ENCODE data around the gene PARVA.
"Not testable (repeated sequence)": the region's sequence is repeated elsewhere in the genome, so short reads cannot be mapped to it uniquely, and the experiment has no call there.

DNA sequence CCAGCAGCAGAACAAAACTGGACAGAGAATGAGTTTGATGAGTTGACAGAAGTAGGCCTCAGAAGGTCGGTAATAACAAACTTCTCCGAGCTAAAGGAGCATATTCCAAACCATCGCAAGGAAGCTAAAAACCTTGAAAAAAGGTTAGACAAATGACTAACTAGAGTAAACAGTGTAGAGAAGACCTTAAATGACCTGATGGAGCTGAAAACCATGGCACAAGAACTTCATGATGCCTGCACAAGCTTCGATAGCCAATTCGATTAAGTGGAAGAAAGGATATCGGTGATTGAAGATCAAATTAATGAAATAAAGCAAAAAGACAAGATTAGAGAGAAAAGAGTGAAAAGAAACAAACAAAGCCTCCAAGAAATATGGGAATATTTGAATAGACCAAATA is 10.3 kb upstream of the PARVA start:
- TF ChIP-seq, protein P1, sequence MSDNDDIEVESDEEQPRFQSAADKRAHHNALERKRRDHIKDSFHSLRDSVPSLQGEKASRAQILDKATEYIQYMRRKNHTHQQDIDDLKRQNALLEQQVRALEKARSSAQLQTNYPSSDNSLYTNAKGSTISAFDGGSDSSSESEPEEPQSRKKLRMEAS (IDR thresholded peaks at IDR 0.05; ENCODE audit: low read depth, low read length), result not testable (repeated sequence)
- not testable (repeated sequence) for TF ChIP-seq MYC (IDR thresholded peaks at IDR 0.05; ENCODE audit: low read depth, low read length); POLR2A (IDR thresholded peaks at IDR 0.05; ENCODE audit: extremely low read depth, insufficient read length)
